ENCODE measurements around the gene WDR33.

DNA sequence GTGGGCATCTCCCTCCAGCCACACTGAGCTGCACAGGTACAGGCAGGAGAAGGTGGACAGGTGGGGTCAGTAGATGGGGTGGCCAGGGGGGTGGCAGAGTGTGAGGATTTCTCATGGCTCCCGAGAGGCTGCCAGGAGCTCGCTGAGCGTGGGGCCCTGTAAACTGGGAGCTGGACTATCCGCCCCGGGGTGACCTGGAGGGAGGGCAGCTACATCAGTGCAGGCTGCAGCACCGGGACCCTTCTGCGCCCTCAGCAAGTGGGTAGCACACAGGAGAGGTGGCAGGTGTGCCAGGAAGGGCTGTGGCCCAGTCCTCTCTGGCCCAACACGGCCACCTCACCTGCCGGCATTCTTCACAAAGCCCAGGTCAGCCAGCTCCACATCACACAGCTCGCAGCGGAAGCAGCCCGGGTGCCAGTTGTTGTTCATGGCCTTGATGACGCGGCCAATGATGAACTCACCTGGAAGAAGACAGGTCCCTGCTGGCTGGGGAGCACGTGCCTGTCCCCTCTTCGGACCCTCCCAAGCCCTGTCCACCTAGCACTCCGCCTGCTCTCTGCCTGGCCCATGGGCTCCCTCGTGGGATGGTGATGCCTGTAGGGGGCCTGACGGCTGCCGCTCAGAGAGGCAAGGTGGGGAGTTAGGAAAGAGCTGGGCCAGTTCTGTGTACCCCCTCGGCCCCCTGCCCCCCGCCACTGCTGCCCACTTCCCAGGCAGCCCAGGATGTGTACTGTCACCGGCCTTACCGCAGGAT, 156.7 kb downstream of the WDR33 start:
- TF ChIP-seq FOXM1 (IDR thresholded peaks at IDR 0.05; ENCODE audit: borderline replicate concordance, low read depth) (no peak), EP300 (IDR thresholded peaks at IDR 0.05; ENCODE audit: borderline replicate concordance) (no peak), CEBPB (IDR thresholded peaks at IDR 0.05) (no peak), TCF12 (IDR thresholded peaks at IDR 0.05; ENCODE audit: low read depth) (no peak), USF1 (IDR thresholded peaks at IDR 0.05) (no peak), EGR1 (IDR thresholded peaks at IDR 0.05) (no peak), TAF1 (IDR thresholded peaks at IDR 0.05; ENCODE audit: low read depth) (no peak)
- TF ChIP-seq, protein P1, sequence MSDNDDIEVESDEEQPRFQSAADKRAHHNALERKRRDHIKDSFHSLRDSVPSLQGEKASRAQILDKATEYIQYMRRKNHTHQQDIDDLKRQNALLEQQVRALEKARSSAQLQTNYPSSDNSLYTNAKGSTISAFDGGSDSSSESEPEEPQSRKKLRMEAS (IDR thresholded peaks at IDR 0.05): no peak

All from Ishikawa (cell line).